ENCODE data around the gene SMARCB1.

DNA sequence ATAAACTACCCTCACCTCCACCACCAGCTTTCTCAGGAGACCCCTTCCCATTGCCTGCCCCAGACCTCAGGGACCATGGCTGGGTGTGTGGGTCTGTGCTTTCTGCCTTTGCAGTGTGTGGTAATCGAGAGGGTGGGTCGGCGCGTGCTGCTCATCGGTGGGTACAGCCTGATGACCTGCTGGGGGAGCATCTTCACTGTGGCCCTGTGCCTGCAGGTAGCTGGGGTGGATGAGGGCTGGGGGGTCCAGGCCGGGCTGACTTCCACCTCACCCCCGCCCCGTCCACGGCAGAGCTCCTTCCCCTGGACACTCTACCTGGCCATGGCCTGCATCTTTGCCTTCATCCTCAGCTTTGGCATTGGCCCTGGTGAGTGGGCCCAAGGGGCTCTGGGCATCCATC lies 96.9 kb downstream of the SMARCB1 start:
- TF ChIP-seq CTCF (IDR thresholded peaks at IDR 0.05) (no peak), POLR2AphosphoS5 (IDR thresholded peaks at IDR 0.05; ENCODE audit: insufficient read depth in 1 of 2, low read depth in 1 of 2) (no peak), POLR2A (IDR thresholded peaks at IDR 0.05) (no peak)
